H9 (cell line): ENCODE measurements around the gene PTPRN2. TPM values are rescaled to one million over a fixed set of nuclear protein-coding genes. Genes with fewer than 3 reads are reported as not detected.

ENCODE experiments used
- DNase-seq: peaks from one replicate; pipeline ENCODE4 v3.0.0-alpha.2; 2017
- H2AFZ ChIP-seq: one replicate; pipeline ENCODE4 v1.6.1; 2013; ENCODE audit warnings: mild to moderate bottlenecking, low read length, control low read depth, moderate library complexity
- H2AK5ac ChIP-seq: 2 replicates; pipeline ENCODE4 v1.6.1; 2013; ENCODE audit warnings: low read length, control low read depth, mixed read lengths; ENCODE audit not compliant: insufficient read length
- H2BK120ac ChIP-seq: one replicate; pipeline ENCODE4 v1.6.1; 2013; ENCODE audit warnings: low read depth, mild to moderate bottlenecking, low read length, control low read depth, inconsistent platforms; ENCODE audit not compliant: poor library complexity, severe bottlenecking
- H2BK12ac ChIP-seq: 2 replicates; pipeline ENCODE4 v1.6.1; 2013; ENCODE audit warnings: low read length, control low read depth, mixed read lengths, low read depth; ENCODE audit not compliant: insufficient read length
- H2BK15ac ChIP-seq: 2 replicates; pipeline ENCODE4 v1.6.1; 2013; ENCODE audit warnings: low read depth, low read length, control low read depth
- H2BK20ac ChIP-seq: one replicate; pipeline ENCODE4 v1.6.1; 2013; ENCODE audit warnings: low read depth, mild to moderate bottlenecking, low read length, control low read depth, inconsistent platforms; ENCODE audit not compliant: poor library complexity, severe bottlenecking
- H2BK5ac ChIP-seq: 2 replicates; pipeline ENCODE4 v1.6.1; 2013; ENCODE audit warnings: low read length, control low read depth, mixed read lengths; ENCODE audit not compliant: insufficient read length
- H3K14ac ChIP-seq: 2 replicates; pipeline ENCODE4 v1.6.1; 2013; ENCODE audit warnings: low read length, control low read depth; ENCODE audit not compliant: insufficient read depth
- H3K18ac ChIP-seq: 2 replicates; pipeline ENCODE4 v1.6.1; 2013; ENCODE audit warnings: low read depth, mild to moderate bottlenecking, mixed read lengths, low read length, control low read depth; ENCODE audit not compliant: insufficient read length
- H3K23ac ChIP-seq: 2 replicates; pipeline ENCODE4 v1.6.1; 2013; ENCODE audit warnings: low read length, control low read depth, mixed read lengths, low read depth; ENCODE audit not compliant: insufficient read length
- H3K23me2 ChIP-seq: 2 replicates; pipeline ENCODE4 v1.6.1; 2013; ENCODE audit warnings: low read depth, mild to moderate bottlenecking, mixed read lengths, low read length, control low read depth; ENCODE audit not compliant: insufficient read length, poor library complexity, severe bottlenecking
- H3K27ac ChIP-seq: 2 replicates; pipeline ENCODE4 v1.5.1; 2013; ENCODE audit warnings: low read length, control low read depth, mixed read lengths, low read depth; ENCODE audit not compliant: insufficient read length
- H3K27me3 ChIP-seq: 2 replicates; pipeline ENCODE4 v1.6.1; 2013; ENCODE audit warnings: low read length, control low read depth, inconsistent platforms; ENCODE audit not compliant: insufficient read depth
- H3K4ac ChIP-seq: 2 replicates; pipeline ENCODE4 v1.6.1; 2013; ENCODE audit warnings: low read depth, mild to moderate bottlenecking, control low read depth, inconsistent platforms, low read length, moderate library complexity
- H3K4me1 ChIP-seq: 2 replicates; pipeline ENCODE4 v1.6.1; 2013; ENCODE audit warnings: low read length, control low read depth, inconsistent platforms; ENCODE audit not compliant: insufficient read depth
- H3K4me2 ChIP-seq: 2 replicates; pipeline ENCODE4 v1.6.1; 2013; ENCODE audit warnings: low read length, control low read depth, mixed read lengths; ENCODE audit not compliant: insufficient read length, insufficient read depth
- H3K56ac ChIP-seq: 2 replicates; pipeline ENCODE4 v1.6.1; 2013; ENCODE audit warnings: low read depth, mild to moderate bottlenecking, mixed read lengths, low read length, control low read depth; ENCODE audit not compliant: insufficient read length
- H3K79me1 ChIP-seq: 2 replicates; pipeline ENCODE4 v1.6.1; 2013; ENCODE audit warnings: low read depth, mild to moderate bottlenecking, moderate library complexity, low read length, control low read depth, inconsistent platforms; ENCODE audit not compliant: insufficient read depth, poor library complexity, severe bottlenecking
- H3K79me2 ChIP-seq: 2 replicates; pipeline ENCODE4 v1.6.1; 2013; ENCODE audit warnings: low read length, control low read depth, inconsistent platforms; ENCODE audit not compliant: insufficient read depth
- H3K9ac ChIP-seq: 2 replicates; pipeline ENCODE4 v1.6.1; 2013; ENCODE audit warnings: low read length, control low read depth, mixed read lengths; ENCODE audit not compliant: insufficient read length; ENCODE audit errors: extremely low read depth
- H3K9me3 ChIP-seq: one replicate; pipeline ENCODE4 v1.6.1; 2013; ENCODE audit warnings: low read depth, low read length, inconsistent platforms; ENCODE audit not compliant: control insufficient read depth
- H3T11ph ChIP-seq: one replicate; pipeline ENCODE4 v1.6.1; 2013; ENCODE audit warnings: mild to moderate bottlenecking, low read length, control low read depth, inconsistent platforms
- H4K20me1 ChIP-seq: one replicate; pipeline ENCODE4 v1.6.1; 2013; ENCODE audit not compliant: control insufficient read depth, insufficient read length, insufficient read depth
- H4K5ac ChIP-seq: 2 replicates; pipeline ENCODE4 v1.6.1; 2013; ENCODE audit warnings: low read depth, mild to moderate bottlenecking, mixed read lengths, low read length, control low read depth; ENCODE audit not compliant: insufficient read length
- H4K8ac ChIP-seq: replicated peaks from 2 replicates; pipeline ENCODE4 v1.6.1; 2013; ENCODE audit warnings: low read length, control low read depth, mixed read lengths, low read depth; ENCODE audit not compliant: insufficient read length
- H4K91ac ChIP-seq: 2 replicates; pipeline ENCODE4 v1.6.1; 2013; ENCODE audit warnings: low read depth, mild to moderate bottlenecking, moderate library complexity, mixed read lengths, low read length, control low read depth; ENCODE audit not compliant: insufficient read length
- H3K27ac Mint-ChIP-seq, 3 experiments: 2 replicates in 2 of 3; 3 replicates in 1 of 3; pipeline ENCODE4 v1.8.0; 2020 to 2021; ENCODE audit warnings: mixed read lengths in 3 of 3, mild to moderate bottlenecking in 1 of 3, moderate library complexity in 1 of 3
- H3K27me3 Mint-ChIP-seq: 2 replicates; pipeline ENCODE4 v1.8.0; 2021; ENCODE audit warnings: low read depth, mild to moderate bottlenecking, moderate library complexity, mixed read lengths
- H3K36me3 Mint-ChIP-seq, 3 experiments: 2 replicates in 2 of 3; 3 replicates in 1 of 3; pipeline ENCODE4 v1.8.0; 2020 to 2021; ENCODE audit warnings: low read depth in 3 of 3, mixed read lengths in 3 of 3; ENCODE audit not compliant: insufficient read depth in 1 of 3
- H3K4me1 Mint-ChIP-seq, 2 experiments: 2 replicates each; pipeline ENCODE4 v1.8.0; 2020; ENCODE audit warnings: mixed read lengths in 2 of 2
- H3K4me3 Mint-ChIP-seq, 2 experiments: 2 replicates in 1 of 2; 3 replicates in 1 of 2; pipeline ENCODE4 v1.8.0; 2020 to 2021; ENCODE audit warnings: mild to moderate bottlenecking in 2 of 2, mixed read lengths in 2 of 2, moderate library complexity in 1 of 2
- H3K9me3 Mint-ChIP-seq, 2 experiments: 2 replicates in 1 of 2; 3 replicates in 1 of 2; pipeline ENCODE4 v1.8.0; 2020; ENCODE audit warnings: mild to moderate bottlenecking in 2 of 2, mixed read lengths in 2 of 2, moderate library complexity in 1 of 2
- WGBS: extraction: QIAGEN DNeasy Blood & Tissue Kit; methylation state at CpG from one replicate; pipeline ENCODE4 v1.1.7; 2013; ENCODE audit warnings: missing lambda C conversion rate, low lambda C conversion rate, mixed read lengths; ENCODE audit not compliant: insufficient read length; ENCODE audit errors: extremely low coverage; 5-methylcytosine and 5-hydroxymethylcytosine counted together
- total RNA-seq: library from RNA; stranded (reverse); gene quantifications from 2 replicates; pipeline ENCODE4 v1.2.1, GENCODE V29; 2021
- TF ChIP-seq, protein P1 (sequence below): fragments of 200-600 bp; sonication (generic); conservative IDR thresholded peaks from 3 replicates; pipeline ENCODE4 v1.8.0; 2021; ENCODE audit warnings: antibody characterized with exemption, mild to moderate bottlenecking

Gene PTPRN2
- total RNA-seq, 1 experiment from 2014 or later, result 5.2 TPM

GRCh38 chr7:158087196-158087595 lies 500.4 kb downstream of the PTPRN2 start:
- Histone ChIP-seq H4K8ac (no peak overlapping the region), H3K9me3 (no peaks in the 10 kb centered on the region), H3K79me1 (no peaks in the 10 kb centered on the region), H3T11ph (no peak overlapping the region), H3K18ac (no peak overlapping the region), H4K20me1 (no peaks in the 10 kb centered on the region), H3K56ac (no peak overlapping the region), H3K14ac (no peak overlapping the region), H3K27ac (no peak overlapping the region), H4K91ac (no peak overlapping the region), H3K23me2 (no peaks in the 10 kb centered on the region), H4K5ac (no peak overlapping the region), H2BK12ac (no peak overlapping the region), H3K4ac (no peak overlapping the region), H3K79me2 (no peaks in the 10 kb centered on the region), H3K4me2 (no peak overlapping the region), H2BK15ac (no peak overlapping the region), H3K23ac (no peak overlapping the region), H2AFZ (no peak overlapping the region), H3K9ac (no peak overlapping the region), H2BK120ac (no peak overlapping the region), H2BK5ac (no peak overlapping the region), H2AK5ac (no peak overlapping the region), H3K4me1 (no peaks in the 10 kb centered on the region; the same call in 1 of the 2 replicates), H3K27me3 (no peaks in the 10 kb centered on the region), H2BK20ac (no peak overlapping the region)
- Mint-ChIP-seq H3K27me3 (peaks cover 11% of the 10 kb centered on the region), H3K36me3 (peaks cover 3 to 10% (median 6%) of the 10 kb centered on the region in 3 experiments; a peak in 6 of 7 replicates), H3K27ac (peak overlapping the region in 1 of 3 experiments; percentile 84; a peak in 2 of 7 replicates), H3K9me3 (peaks cover 17 to 18% of the 10 kb centered on the region in 2 experiments; a peak in 4 of 5 replicates), H3K4me3 (no peak overlapping the region), H3K4me1 (peaks cover 3 to 14% of the 10 kb centered on the region in 2 experiments; a peak in 2 of 4 replicates)
- TF ChIP-seq, protein P1, sequence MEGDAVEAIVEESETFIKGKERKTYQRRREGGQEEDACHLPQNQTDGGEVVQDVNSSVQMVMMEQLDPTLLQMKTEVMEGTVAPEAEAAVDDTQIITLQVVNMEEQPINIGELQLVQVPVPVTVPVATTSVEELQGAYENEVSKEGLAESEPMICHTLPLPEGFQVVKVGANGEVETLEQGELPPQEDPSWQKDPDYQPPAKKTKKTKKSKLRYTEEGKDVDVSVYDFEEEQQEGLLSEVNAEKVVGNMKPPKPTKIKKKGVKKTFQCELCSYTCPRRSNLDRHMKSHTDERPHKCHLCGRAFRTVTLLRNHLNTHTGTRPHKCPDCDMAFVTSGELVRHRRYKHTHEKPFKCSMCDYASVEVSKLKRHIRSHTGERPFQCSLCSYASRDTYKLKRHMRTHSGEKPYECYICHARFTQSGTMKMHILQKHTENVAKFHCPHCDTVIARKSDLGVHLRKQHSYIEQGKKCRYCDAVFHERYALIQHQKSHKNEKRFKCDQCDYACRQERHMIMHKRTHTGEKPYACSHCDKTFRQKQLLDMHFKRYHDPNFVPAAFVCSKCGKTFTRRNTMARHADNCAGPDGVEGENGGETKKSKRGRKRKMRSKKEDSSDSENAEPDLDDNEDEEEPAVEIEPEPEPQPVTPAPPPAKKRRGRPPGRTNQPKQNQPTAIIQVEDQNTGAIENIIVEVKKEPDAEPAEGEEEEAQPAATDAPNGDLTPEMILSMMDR, result no peak
- no peak for DNase-seq
- no CpG with 5 or more reads among the region's 14 CpGs for WGBS
